HCT116 (cell line): Measurements from ENCODE around the gene C1QL4. TPM values are rescaled to one million over a fixed set of nuclear protein-coding genes. Genes with fewer than 3 reads are reported as not detected.

ENCODE experiments used
- ATAC-seq: fragments of 200-7000 bp; cut with Tn5 transposase; 2 replicates; pipeline ENCODE4 v1.9.1; 2020; ENCODE audit warnings: mild to moderate bottlenecking, moderate library complexity
- BruUV-seq: library from RNA; stranded (reverse); fragments of 400-500 nt; replicated peaks from 2 replicates; lab custom pipeline; 2021; lab: Mats Ljungman, UMichigan
- CTCF ChIA-PET: fragments of 300-600 bp; sonication (Branson Sonifier 250); formaldehyde crosslinking; loops from one replicate; lab custom pipeline; 2021; ENCODE audit warnings: antibody characterized with exemption; lab: Charles Lee
- POLR2A ChIA-PET: fragments of 300-600, 350-600 bp; sonication (Branson Sonifier 250); formaldehyde crosslinking; loops from one replicate; lab custom pipeline; 2021; ENCODE audit warnings: antibody characterized with exemption; lab: Charles Lee
- RAD21 ChIA-PET, 2 experiments: fragments of 300-600 bp; sonication (Branson Sonifier 250); formaldehyde crosslinking; loops; one replicate each; lab custom pipeline; 2023; ENCODE audit warnings: low total read pairs in 2 of 2; ENCODE audit not compliant: uncharacterized antibody in 2 of 2, unreplicated experiment in 2 of 2, low non-redundant PET in 1 of 2; lab: Charles Lee
- DNase-seq: peaks from one replicate; pipeline ENCODE4 v3.0.0-alpha.2; 2010; ENCODE audit warnings: low read depth, low spot score
- H2AFZ ChIP-seq: fragments of 200-600 bp; shearing (Covaris generic), sonication (generic); 2 replicates; pipeline ENCODE4 v1.6.1; 2017; ENCODE audit warnings: low read depth, mixed run types, mixed read lengths, antibody characterized with exemption, low read length; ENCODE audit not compliant: poor library complexity, severe bottlenecking
- H3K27ac ChIP-seq: 2 replicates; pipeline ENCODE4 v1.5.1; 2012; ENCODE audit warnings: low read depth, low read length
- H3K27me3 ChIP-seq: fragments of 200-600 bp; sonication (generic); 2 replicates; pipeline ENCODE4 v1.6.1; 2016; ENCODE audit warnings: mixed run types, low read length, mixed read lengths; ENCODE audit not compliant: insufficient read depth
- H3K36me3 ChIP-seq, 2 experiments: fragments of 200-500 bp in 1 of 2; fragments of 200-600 bp in 1 of 2; sonication (Bioruptor generic) in 1 of 2; sonication (generic) in 1 of 2; 2 replicates each; pipeline versions ENCODE4 v1.5.1 to v1.6.1; 2014 to 2016; ENCODE audit warnings: low read length in 2 of 2, inconsistent platforms in 1 of 2, mixed read lengths in 1 of 2, mixed run types in 1 of 2; ENCODE audit not compliant: insufficient read depth in 2 of 2, control insufficient read depth in 1 of 2
- H3K4me1 ChIP-seq, 2 experiments: fragments of 200-600 bp in 1 of 2; sonication (generic) in 1 of 2; 2 replicates each; pipeline versions ENCODE4 v1.5.1 to v1.6.1; 2012 to 2017; ENCODE audit warnings: low read length in 2 of 2, inconsistent platforms in 1 of 2, mild to moderate bottlenecking in 1 of 2, mixed read lengths in 1 of 2, mixed run types in 1 of 2, moderate library complexity in 1 of 2; ENCODE audit not compliant: insufficient read depth in 2 of 2, control insufficient read depth in 1 of 2
- H3K4me2 ChIP-seq: fragments of 200-600 bp; sonication (generic); 2 replicates; pipeline ENCODE4 v1.6.1; 2017; ENCODE audit warnings: mixed run types, low read length, mixed read lengths
- H3K4me3 ChIP-seq, 2 experiments: fragments of 200-600 bp in 1 of 2; sonication (generic) in 1 of 2; replicated peaks in 1 of 2; 2 replicates each; pipeline ENCODE4 v1.5.1; 2011 to 2016; ENCODE audit warnings: low read length in 2 of 2, control low read depth in 1 of 2, low read depth in 1 of 2, mild to moderate bottlenecking in 1 of 2, mixed read lengths in 1 of 2, mixed run types in 1 of 2
- H3K79me2 ChIP-seq: fragments of 200-600 bp; sonication (generic); 2 replicates; pipeline ENCODE4 v1.6.1; 2017; ENCODE audit warnings: mild to moderate bottlenecking, mixed run types, low read length, moderate library complexity, mixed read lengths; ENCODE audit not compliant: insufficient read depth
- H3K9ac ChIP-seq: fragments of 200-600 bp; sonication (generic); 2 replicates; pipeline ENCODE4 v1.6.1; 2016; ENCODE audit warnings: low read length, mixed read lengths
- H3K9me2 ChIP-seq: fragments of 200-600 bp; sonication (generic), shearing (Covaris generic); 2 replicates; pipeline ENCODE4 v1.6.1; 2017; ENCODE audit warnings: mixed run types, mild to moderate bottlenecking, moderate library complexity; ENCODE audit not compliant: insufficient read depth
- H3K9me3 ChIP-seq, 2 experiments: fragments of 200-500 bp in 1 of 2; fragments of 200-600 bp in 1 of 2; sonication (Bioruptor generic) in 1 of 2; sonication (generic) in 1 of 2; 2 replicates each; pipeline ENCODE4 v1.6.1; 2014 to 2017; ENCODE audit warnings: low read length in 2 of 2, mixed read lengths in 2 of 2, inconsistent platforms in 1 of 2, low read depth in 1 of 2, mild to moderate bottlenecking in 1 of 2, mixed run types in 1 of 2, moderate library complexity in 1 of 2; ENCODE audit not compliant: control insufficient read depth in 1 of 2, insufficient read depth in 1 of 2
- H4K20me1 ChIP-seq: fragments of 200-600 bp; sonication (generic), shearing (Covaris generic); 2 replicates; pipeline ENCODE4 v1.6.1; 2017; ENCODE audit warnings: mixed run types, mild to moderate bottlenecking, moderate library complexity; ENCODE audit not compliant: insufficient read depth
- CBX3 ChIP-seq: IDR thresholded peaks from 2 replicates; pipeline ENCODE4 v1.6.1; 2012; ENCODE audit warnings: low read depth
- CEBPB ChIP-seq: IDR thresholded peaks from 2 replicates; pipeline ENCODE4 v1.6.1; 2012; ENCODE audit warnings: low read depth
- ELF1 ChIP-seq: IDR thresholded peaks from 2 replicates; pipeline ENCODE4 v1.6.1; 2012; ENCODE audit warnings: low read depth, borderline replicate concordance
- EZH2 ChIP-seq: fragments of 200-600 bp; sonication (generic); IDR thresholded peaks from 2 replicates; pipeline ENCODE4 v1.6.1; 2017; ENCODE audit warnings: antibody characterized with exemption, mixed run types
- EZH2phosphoT487 ChIP-seq: fragments of 200-600 bp; IDR thresholded peaks from 2 replicates; pipeline ENCODE4 v1.6.1; 2018; ENCODE audit warnings: antibody characterized with exemption, borderline replicate concordance
- FOSL1 ChIP-seq: IDR thresholded peaks from 2 replicates; pipeline ENCODE4 v1.6.1; 2012; ENCODE audit warnings: low read depth
- JUND ChIP-seq: IDR thresholded peaks from 2 replicates; pipeline ENCODE4 v1.6.1; 2012
- POLR2AphosphoS5 ChIP-seq: IDR thresholded peaks from 2 replicates; pipeline ENCODE4 v1.6.1; 2011; ENCODE audit warnings: mild to moderate bottlenecking, low read depth, low read length, moderate library complexity
- RAD21 ChIP-seq: IDR thresholded peaks from 2 replicates; pipeline ENCODE4 v1.6.1; 2012; ENCODE audit warnings: low read depth, mild to moderate bottlenecking
- SIN3A ChIP-seq: IDR thresholded peaks from 2 replicates; pipeline ENCODE4 v1.6.1; 2012; ENCODE audit warnings: low read depth
- SP1 ChIP-seq: IDR thresholded peaks from 2 replicates; pipeline ENCODE4 v1.6.1; 2012; ENCODE audit warnings: low read depth
- SRF ChIP-seq: IDR thresholded peaks from 2 replicates; pipeline ENCODE4 v1.6.1; 2012; ENCODE audit warnings: low read depth
- TCF7L2 ChIP-seq: IDR thresholded peaks from 2 replicates; pipeline ENCODE4 v1.7.0; 2011; ENCODE audit warnings: borderline replicate concordance, inconsistent platforms; ENCODE audit not compliant: insufficient read depth, insufficient read length; ENCODE audit errors: extremely low read depth
- YY1 ChIP-seq: IDR thresholded peaks from 2 replicates; pipeline ENCODE4 v1.6.1; 2011; ENCODE audit warnings: low read length, low read depth, moderate library complexity, mild to moderate bottlenecking; ENCODE audit not compliant: insufficient replicate concordance; ENCODE audit errors: extremely low read depth
- ZFX ChIP-seq: fragments of 450-650 bp; IDR thresholded peaks from 2 replicates; pipeline ENCODE4 v1.6.1; 2017
- ZNF274 ChIP-seq: fragments of 200-500 bp; sonication (Bioruptor generic); IDR thresholded peaks from 2 replicates; pipeline ENCODE4 v1.6.1; 2014; ENCODE audit warnings: mild to moderate bottlenecking, low read depth, low read length, inconsistent platforms
- intact Hi-C: fragments of 100-400 bp; cut with micrococcal nuclease; formaldehyde crosslinking; loops from 2 replicates; pipeline ENCODE4 v1.10.0; 2022
- total RNA-seq: library from RNA; stranded (reverse); gene quantifications from one replicate; pipeline ENCODE4 v1.2.1, GENCODE V29; 2021; ENCODE audit not compliant: unreplicated experiment
- TF ChIP-seq, protein P1 (sequence below), 3 experiments: fragments of 200-600 bp in 1 of 3; sonication (generic) in 1 of 3; IDR thresholded peaks in 2 of 3; conservative IDR thresholded peaks in 1 of 3; 2 replicates each; pipeline ENCODE4 v1.5.1; 2012 to 2017; ENCODE audit warnings: low read depth in 2 of 3, low read length in 2 of 3, antibody characterized with exemption in 1 of 3, borderline replicate concordance in 1 of 3, control low read depth in 1 of 3, mild to moderate bottlenecking in 1 of 3, mixed read lengths in 1 of 3, mixed run types in 1 of 3, moderate library complexity in 1 of 3; ENCODE audit not compliant: insufficient read depth in 1 of 3
- TF ChIP-seq, protein P2 (sequence below): IDR thresholded peaks from 2 replicates; pipeline ENCODE4 v1.6.1; 2012
- TF ChIP-seq, protein P3 (sequence below): IDR thresholded peaks from 2 replicates; pipeline ENCODE4 v1.6.1; 2011; ENCODE audit warnings: mild to moderate bottlenecking, low read length, moderate library complexity; ENCODE audit not compliant: insufficient replicate concordance; ENCODE audit errors: extremely low read depth

Gene C1QL4
- total RNA-seq, 1 experiment from 2014 or later, result 8.1 TPM

DNA sequence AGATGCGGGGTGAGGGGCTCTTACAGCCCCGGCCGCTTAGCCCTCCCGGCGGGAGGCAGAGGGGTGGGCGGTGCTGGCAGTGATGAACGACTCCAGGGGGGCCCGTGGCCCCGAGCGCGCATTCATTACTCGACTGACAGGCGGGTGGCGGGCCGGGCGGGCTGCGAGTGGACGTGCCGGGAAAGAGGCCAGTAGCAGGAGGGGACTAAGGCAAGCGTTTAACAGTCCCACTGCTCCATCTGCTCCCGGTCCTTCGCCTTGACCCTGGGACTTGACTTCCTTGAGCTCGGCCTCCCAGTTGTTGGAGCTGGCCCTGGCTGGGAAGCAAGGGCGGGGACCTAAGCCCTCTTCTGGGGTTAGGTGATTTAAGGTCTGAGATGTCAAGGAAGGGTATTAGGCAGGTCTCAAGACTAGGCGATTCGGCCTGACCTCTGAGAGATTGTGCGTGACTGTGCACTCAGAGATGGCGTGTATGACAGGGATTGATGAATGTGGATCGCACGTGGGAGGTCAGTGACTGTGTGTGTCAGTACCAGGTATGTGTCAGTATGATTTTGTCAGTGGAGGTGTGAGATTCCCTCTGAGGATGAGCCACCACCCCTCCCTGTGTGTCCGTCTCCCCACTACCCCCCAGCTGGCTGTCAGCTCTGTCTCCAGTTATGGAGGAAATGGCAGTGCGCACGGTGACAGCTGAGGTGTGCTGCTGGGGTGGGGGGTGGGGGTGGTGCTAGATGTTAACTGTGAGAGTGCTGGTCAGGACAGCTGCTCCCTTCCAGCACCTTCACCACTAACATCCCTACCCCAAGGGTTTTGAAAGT is 6.1 kb upstream of the C1QL4 start (continued):
- TF ChIP-seq, protein P1, sequence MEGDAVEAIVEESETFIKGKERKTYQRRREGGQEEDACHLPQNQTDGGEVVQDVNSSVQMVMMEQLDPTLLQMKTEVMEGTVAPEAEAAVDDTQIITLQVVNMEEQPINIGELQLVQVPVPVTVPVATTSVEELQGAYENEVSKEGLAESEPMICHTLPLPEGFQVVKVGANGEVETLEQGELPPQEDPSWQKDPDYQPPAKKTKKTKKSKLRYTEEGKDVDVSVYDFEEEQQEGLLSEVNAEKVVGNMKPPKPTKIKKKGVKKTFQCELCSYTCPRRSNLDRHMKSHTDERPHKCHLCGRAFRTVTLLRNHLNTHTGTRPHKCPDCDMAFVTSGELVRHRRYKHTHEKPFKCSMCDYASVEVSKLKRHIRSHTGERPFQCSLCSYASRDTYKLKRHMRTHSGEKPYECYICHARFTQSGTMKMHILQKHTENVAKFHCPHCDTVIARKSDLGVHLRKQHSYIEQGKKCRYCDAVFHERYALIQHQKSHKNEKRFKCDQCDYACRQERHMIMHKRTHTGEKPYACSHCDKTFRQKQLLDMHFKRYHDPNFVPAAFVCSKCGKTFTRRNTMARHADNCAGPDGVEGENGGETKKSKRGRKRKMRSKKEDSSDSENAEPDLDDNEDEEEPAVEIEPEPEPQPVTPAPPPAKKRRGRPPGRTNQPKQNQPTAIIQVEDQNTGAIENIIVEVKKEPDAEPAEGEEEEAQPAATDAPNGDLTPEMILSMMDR (IDR thresholded peaks at IDR 0.05 in 2 of 3, conservative IDR thresholded peaks at IDR 0.05 in 1 of 3; ENCODE audit: borderline replicate concordance in 1 of 3, insufficient read depth in 1 of 3, low read depth in 2 of 3, low read length in 2 of 3), result no peak
- TF ChIP-seq, all 23 proteins: peak for 0

DNA sequence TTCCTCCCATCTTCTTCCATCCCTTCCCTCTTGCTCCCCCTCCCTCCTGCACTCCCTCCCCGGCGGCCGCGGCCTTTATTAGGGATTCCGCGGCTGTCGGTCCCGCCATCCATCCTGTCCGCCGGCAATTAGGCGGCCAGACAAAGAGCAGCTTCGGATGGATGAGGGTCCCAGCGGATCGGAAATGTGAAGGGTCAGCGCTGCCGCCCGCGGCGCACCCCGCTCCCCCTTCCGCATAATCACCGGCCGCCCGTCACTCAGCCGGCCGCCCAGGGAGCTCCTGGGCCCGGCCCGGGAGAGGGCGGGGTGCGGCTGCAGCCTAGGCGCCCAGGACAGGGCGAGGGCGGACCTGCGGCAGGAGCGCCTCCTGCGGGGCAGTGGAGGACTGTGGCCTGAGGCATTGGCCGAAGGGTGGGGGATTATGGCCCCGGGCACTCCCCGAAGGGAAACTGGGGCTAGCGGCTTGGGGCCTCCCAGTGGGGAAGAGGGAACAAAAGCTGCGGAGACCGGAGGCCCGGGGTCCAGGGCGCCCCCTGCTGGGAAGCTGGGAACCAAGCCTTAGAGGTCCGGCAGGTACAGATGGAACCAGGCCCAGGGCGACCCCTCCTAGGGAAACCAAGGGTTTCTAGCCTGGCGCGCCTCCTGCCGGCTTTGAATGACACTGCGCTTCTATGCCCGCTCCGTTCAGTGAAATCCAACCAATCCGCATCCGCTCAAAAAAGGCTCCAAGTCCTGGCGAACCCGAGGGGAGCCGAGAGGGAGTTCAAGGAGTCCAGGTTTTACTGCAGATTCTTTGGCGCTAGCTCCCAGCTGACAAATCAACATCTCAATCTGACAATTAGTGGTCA is 5.3 kb upstream of the C1QL4 start:
- Histone ChIP-seq H3K4me1 (peaks cover 32 to 68% of the 10 kb centered on the region in 2 experiments), H3K36me3 (no peaks in the 10 kb centered on the region), H3K79me2 (no peaks in the 10 kb centered on the region), H3K9me3 (no peaks in the 10 kb centered on the region), H3K4me2 (peak overlapping the region; percentile 78), H3K9ac (peak overlapping the region; percentile 46), H3K4me3 (peak overlapping the region; percentile 35 to 47), H4K20me1 (no peaks in the 10 kb centered on the region), H3K27me3 (no peaks in the 10 kb centered on the region), H3K9me2 (no peaks in the 10 kb centered on the region), H2AFZ (peak overlapping the region; percentile 94), H3K27ac (peak overlapping the region; percentile 28; the same call in 1 of the 2 replicates)
- DNase-seq (peak; percentile 79), ATAC-seq (peak; percentile 84)
- POLR2A ChIA-PET, result interaction anchor here (1.2 to 1.4 kb wide), 2 partner anchors 33 to 77 kb away, joined by 3 read pairs; no protein-coding TSS in a partner anchor
- intact Hi-C loops, result loop anchor here (1.0 to 2.0 kb wide), 3 partner anchors 43 to 77 kb away; partner anchors contain the start of gene TUBA1C
- RAD21 ChIA-PET, result interaction anchor here in 1 of 2 experiments (1.3 kb wide), 1 partner anchor 11 kb away, joined by 4 read pairs; no protein-coding TSS in a partner anchor
- CTCF ChIA-PET, result interaction anchor here (0.6 to 3.0 kb wide), 18 partner anchors 10 to 239 kb away, joined by 3 to 45 read pairs (median 4); partner anchors contain the start of gene TROAP
- no TSS peak for BruUV-seq
- TF ChIP-seq ZFX (peak; percentile 46; the same call in 1 of the 2 replicates), FOSL1 (no peak), ELF1 (no peak), CEBPB (no peak), YY1 (no peak), EZH2phosphoT487 (no peak), EZH2 (no peak), POLR2AphosphoS5 (0 out of 2 replicates have a peak, but pooled peaks have one; percentile 25), ZNF274 (no peak), SRF (no peak), JUND (no peak), RAD21 (no peak), TCF7L2 (no peak), CBX3 (no peak), SIN3A (no peak), SP1 (no peak)
- TF ChIP-seq, protein P2, sequence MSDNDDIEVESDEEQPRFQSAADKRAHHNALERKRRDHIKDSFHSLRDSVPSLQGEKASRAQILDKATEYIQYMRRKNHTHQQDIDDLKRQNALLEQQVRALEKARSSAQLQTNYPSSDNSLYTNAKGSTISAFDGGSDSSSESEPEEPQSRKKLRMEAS, result no peak
- TF ChIP-seq, protein P3, sequence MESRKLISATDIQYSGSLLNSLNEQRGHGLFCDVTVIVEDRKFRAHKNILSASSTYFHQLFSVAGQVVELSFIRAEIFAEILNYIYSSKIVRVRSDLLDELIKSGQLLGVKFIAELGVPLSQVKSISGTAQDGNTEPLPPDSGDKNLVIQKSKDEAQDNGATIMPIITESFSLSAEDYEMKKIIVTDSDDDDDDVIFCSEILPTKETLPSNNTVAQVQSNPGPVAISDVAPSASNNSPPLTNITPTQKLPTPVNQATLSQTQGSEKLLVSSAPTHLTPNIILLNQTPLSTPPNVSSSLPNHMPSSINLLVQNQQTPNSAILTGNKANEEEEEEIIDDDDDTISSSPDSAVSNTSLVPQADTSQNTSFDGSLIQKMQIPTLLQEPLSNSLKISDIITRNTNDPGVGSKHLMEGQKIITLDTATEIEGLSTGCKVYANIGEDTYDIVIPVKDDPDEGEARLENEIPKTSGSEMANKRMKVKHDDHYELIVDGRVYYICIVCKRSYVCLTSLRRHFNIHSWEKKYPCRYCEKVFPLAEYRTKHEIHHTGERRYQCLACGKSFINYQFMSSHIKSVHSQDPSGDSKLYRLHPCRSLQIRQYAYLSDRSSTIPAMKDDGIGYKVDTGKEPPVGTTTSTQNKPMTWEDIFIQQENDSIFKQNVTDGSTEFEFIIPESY, result no peak
